Kidney tubule cell (primary cell): ENCODE measurements around the gene OR2AP1.
"Not testable (repeated sequence)": the region's sequence is repeated elsewhere in the genome, so short reads cannot be mapped to it uniquely, and the experiment has no call there.

Source experiments
- DNase-seq: peaks from one replicate; pipeline ENCODE4 v3.0.0-alpha.2; 2018; ENCODE audit warnings: low spot score

OR2AP1 gene

DNA sequence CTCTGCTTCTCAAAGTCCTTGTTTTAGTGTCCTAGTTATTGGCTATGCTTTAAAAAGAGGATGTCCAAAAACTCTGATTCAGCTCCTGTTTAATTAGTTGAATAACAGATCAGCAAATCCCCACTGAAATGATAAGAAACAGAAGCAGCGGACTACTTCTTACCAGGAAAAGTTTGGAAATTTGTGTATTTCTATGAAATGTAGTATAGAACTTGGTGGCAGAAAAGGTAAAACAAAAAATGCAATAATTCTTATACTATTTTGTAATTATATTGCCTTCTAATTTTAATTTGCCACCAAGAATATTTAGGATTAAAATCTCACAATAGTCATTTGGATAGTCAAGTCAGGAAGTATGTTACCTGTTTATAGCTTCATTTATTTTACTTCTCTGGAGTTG, at the start of gene OR2AP1:
TSS of gene OR2AP1 (plus strand) at position 301 of the 400 bp plus-strand sequence. CDS start 1,947 bp downstream, outside the sequence.
- no peak for DNase-seq

GRCh38 chr12:55548235-55548634, 24.0 kb upstream of the OR2AP1 start:
- not testable (repeated sequence) for DNase-seq

DNA sequence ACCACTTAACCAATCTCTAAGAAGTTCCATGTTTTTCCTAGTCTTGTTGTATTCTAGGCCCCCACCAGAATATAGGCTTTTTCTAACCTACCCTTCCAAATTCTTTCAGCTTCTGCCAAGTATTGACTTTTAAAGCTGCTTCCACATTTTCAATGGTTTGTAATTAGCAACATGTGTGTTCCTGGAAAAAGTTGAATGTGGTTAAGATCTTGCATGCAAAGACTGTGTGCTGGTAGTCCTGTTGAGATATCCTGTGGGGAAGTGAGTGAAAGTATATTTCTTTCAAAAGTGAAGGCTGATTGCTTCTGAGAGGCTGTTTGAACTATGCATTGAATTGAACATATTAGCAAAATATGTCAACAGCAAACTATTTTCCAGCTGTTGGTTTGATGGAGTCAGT, 23.5 kb upstream of the OR2AP1 start:
- DNase-seq: no peak

- DNase-seq: no peak
Measured at GRCh38 chr12:55549302-55549701, 23.0 kb upstream of the OR2AP1 start, which contains the start of gene OR6C4. Gene OR6C4 (plus strand): TSS chr12:55549602. CDS start chr12:55551227, 1,625 bp downstream.

DNA sequence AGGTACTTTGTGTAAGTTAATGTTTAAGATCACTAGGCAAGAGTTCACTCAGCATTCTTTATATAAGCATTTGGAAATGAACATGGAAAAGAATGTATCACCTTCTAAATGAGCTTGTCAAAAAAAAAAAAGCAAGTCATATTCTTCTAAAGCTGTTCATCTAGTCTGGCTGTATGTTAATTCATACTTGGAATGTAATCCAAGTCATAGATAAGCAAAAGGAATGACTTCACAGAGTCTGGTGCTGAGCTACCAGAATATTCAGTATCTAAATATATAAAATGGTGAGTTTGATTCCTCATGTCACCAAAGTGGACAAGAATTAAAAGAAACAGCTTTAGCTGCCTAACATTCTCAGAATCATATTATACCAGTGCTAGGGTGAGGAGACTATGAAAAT, 18.0 kb upstream of the OR2AP1 start:
- no peak for DNase-seq

GRCh38 chr12:55570060-55570459, 2.2 kb upstream of the OR2AP1 start:
- DNase-seq: not testable (repeated sequence)

GRCh38 chr12:55570689-55571088, 1.6 kb upstream of the OR2AP1 start:
- DNase-seq: not testable (repeated sequence)

GRCh38 chr12:55582066-55582465, 9.8 kb downstream of the OR2AP1 start:
- no peak for DNase-seq

- DNase-seq: no peak
Measured at GRCh38 chr12:55585817-55586216, 13.5 kb downstream of the OR2AP1 start.

DNA sequence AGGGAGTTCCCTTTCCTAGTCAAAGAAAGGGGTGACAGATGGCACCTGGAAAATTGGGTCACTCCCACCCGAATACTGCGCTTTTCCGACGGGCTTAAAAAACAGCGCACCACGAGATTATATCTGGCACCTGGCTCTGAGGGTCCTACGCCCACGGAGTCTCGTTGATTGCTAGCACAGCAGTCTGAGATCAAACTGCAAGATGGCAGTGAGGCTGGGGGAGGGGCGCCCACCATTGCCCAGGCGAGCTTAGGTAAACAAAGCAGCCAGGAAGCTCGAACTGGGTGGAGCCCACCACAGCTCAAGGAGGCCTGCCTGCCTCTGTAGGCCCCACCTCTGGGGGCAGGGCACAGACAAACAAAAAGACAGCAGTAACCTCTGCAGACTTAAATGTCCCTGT, 17.9 kb downstream of the OR2AP1 start:
- DNase-seq: not testable (repeated sequence)

DNA sequence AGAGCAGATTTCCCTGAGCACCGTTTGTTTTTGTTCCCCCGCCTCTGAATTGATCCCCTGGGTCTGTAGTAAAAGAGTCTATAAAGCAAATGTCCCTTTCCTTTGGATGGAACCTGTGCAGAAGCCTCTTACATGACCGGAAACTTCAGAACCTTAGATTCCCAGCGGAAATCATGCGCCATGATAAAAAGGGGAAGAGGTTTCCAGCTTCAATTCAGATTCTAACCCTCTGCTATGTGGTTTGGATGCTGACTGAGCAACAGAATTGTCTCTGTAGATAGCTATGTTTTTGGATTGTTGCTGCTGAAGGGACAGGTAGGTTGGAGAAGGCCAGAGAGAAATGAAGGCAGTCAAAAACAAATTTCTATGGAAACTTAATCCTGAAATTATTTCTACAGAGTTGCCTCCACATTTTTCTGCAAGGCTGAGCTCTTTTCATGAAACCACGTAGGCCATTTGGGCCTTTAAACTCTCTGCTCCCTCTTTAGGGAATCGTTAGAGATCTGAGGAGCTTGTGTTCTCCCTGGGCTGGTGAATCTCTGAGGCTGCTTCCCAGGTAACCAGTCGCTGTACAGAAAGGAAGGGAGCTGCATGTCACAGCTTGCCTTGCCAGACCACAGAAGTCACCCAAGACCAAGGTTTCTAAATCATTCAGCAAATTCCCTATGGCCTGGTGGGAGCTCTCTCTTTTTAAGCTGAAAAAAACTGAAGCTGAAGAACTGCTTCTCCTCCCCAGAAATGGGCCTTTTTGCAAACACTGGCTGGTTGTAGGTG, 35.7 kb downstream of the OR2AP1 start:
- no peak for DNase-seq

- no peak for DNase-seq
Measured at GRCh38 chr12:55610598-55610997, 38.3 kb downstream of the OR2AP1 start.

DNA sequence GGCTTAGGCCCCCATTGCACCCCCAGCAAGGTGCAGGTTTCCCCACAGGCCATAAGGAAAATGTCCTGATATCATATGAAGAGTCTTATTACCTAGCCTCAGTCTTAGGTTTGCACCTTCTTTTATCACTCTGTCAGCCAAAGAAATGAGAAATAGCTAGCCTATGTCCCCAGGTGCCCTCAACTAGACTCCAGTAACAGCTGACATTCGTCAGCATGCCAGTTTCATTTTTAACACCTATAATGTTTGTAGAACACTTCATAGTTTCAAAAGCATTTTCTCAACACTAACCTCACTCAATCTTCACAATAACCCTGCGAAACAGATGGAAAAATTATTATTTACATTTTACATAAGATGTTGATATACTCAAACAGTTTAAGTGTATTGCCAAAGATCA, 40.4 kb downstream of the OR2AP1 start:
- no peak for DNase-seq

DNA sequence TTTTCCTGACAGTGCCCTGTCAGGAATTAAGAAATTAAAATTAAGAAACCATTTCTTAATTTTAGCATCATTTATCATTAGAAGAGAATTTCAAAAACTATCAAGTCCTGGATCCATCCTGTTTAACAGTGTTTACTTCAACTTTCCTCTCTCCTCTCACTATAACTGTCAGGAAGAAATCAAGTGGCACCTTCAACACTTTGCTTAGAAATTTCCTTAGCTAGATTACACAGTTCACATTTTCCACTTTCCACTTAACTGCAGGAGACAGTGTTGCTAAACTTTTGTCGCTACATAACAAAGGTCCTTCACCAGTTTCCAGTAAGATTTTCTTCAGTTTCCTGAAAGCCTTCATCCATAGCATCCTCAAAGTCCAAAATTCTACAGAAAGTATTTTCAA, 42.5 kb downstream of the OR2AP1 start:
- no peak for DNase-seq

GRCh38 chr12:55619354-55620138, 47.3 kb downstream of the OR2AP1 start:
- peak; percentile 94 for DNase-seq

DNA sequence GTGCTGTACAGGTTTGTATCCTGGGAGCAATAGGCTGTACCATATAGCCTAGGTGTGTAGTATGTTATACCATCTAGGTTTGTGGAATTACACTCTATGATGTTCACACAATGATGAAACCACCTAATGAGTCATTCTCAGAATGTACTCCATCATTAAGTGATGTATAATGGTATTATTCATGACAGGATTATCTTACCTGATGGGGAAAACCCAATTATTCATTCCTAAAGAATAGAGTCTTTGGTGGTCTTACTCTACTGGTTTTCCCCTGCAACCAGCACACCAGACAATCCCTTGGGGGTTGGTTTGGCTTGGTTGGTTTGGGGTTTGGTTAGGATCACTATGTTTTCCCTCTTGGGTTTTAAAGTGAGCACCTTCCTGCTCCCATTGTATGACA, 51.8 kb downstream of the OR2AP1 start:
- peak; percentile 59 for DNase-seq
